ENCODE results near the gene IL12RB1.
"Not testable (repeated sequence)": the region's sequence is repeated elsewhere in the genome, so short reads cannot be mapped to it uniquely, and the experiment has no call there.

Gene IL12RB1

DNA sequence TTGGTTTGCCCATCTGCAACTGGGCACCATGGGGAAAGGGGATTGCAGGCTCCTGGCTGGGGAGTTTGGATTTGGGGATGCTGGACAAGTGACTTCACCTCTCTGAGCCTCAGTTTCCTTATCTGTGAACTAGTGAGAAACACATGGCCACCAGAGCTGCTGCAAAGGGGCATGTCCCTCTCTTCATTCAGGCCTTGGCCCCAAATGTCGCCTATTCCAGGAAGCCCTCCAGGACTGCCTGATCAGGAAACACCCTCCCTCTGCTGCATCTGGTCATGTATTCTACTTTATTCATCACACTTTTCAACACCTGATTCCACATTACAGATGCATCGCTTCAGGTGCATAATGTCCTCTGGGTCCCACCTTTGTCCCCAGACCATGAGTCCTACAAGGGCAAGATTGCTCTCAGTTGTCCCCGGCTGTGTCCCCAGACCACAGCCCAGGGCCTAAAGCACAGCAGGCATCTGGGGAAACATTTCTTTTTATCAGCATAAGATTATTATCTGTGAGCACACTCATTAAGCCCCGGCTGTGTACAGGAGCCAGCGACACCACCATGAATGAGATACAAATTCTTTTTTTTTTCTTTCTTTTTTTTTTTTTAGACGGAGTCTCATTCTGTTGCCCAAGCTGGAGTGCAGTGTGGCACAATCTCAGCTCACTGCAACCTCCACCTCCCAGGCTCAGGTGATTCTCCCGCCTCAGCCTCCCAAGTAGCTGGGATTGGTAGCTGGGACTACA is 41.3 kb downstream of the IL12RB1 start:
- no peak for DNase-seq

DNA sequence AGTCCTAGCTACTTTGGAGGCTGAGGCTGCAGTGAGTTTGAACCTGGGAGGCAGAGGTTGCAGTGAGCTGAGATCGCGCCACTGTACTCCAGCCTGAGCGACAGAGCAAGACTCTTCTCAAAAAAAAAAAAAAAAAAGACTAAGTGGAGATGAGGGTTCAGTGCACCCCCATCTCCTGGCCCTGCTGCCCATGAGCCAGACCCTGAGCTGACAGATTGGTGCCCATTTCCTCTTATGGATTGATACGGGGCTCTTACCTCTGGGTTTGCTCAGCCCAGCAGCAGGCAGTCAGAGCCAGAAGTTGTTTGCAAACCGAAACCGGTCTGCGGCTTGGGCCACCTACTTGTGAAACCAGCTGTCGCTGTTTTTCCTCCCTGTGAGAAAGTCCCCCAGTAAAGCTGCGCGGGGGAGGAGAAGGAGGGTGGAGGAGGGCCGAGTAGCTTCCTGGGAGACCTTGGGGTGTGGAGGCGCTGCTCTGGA is 41.9 kb downstream of the IL12RB1 start:
- DNase-seq = peak; percentile 87 to 95 (median 92)

- DNase-seq = no peak
These were observed 43.1 kb downstream of the IL12RB1 start for GRCh38 chr19:18043676-18044075.

DNA sequence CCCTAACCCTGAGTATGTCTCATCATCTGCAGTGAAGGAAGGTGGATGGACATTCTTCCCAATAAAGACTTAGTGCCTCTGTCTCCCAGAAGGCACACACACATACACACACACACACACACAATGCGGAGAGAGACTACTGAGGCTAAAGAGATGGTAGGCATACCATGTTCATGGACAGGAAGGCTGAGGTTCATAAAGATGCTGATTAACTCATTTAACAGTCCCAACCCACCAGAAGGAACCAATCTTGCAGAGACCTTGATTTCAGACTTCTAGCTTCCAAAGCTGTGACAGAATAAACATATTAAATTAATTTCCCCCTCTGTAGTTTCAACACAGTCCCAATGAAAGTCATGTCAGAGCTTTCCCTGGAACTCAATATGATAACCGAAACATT is 45.7 kb downstream of the IL12RB1 start:
- DNase-seq = no peak

DNA sequence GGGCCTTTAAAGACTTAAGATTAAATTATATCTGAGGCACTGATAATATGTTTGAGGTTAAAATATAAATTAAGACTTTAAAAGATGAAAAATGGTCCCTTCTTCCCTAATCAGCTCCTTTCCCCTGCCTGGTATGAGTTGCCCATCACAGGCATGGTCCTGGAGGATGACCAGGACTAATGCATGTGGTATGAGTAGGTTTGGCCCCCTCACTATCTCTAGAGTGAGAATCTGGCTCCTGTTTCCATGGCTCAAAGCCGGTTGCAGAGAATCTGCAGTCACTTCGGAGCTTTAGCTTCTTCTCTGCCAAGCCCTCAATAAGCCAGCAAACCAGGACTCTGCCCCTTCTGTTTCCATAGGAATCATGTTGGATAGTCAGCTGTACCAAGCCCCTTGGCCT is 54.6 kb downstream of the IL12RB1 start:
- not testable (repeated sequence) for DNase-seq

DNA sequence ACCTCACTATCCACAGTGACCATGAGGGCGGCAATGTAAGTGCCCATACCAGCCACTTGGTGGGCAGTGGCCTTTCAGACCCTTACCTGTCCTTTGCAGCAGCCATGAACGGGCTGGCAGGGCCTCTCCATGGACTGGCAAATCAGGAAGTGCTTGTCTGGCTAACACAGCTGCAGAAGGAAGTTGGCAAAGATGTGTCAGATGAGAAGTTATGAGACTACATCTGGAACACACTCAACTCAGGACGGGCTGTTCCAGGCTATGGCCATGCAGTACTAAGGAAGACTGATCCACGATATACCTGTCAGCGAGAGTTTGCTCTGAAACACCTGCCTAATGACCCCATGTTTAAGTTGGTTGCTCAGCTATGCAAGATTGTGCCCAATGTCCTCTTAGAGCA is 55.3 kb downstream of the IL12RB1 start:
- peak; percentile 44 to 71 (median 68) for DNase-seq

DNA sequence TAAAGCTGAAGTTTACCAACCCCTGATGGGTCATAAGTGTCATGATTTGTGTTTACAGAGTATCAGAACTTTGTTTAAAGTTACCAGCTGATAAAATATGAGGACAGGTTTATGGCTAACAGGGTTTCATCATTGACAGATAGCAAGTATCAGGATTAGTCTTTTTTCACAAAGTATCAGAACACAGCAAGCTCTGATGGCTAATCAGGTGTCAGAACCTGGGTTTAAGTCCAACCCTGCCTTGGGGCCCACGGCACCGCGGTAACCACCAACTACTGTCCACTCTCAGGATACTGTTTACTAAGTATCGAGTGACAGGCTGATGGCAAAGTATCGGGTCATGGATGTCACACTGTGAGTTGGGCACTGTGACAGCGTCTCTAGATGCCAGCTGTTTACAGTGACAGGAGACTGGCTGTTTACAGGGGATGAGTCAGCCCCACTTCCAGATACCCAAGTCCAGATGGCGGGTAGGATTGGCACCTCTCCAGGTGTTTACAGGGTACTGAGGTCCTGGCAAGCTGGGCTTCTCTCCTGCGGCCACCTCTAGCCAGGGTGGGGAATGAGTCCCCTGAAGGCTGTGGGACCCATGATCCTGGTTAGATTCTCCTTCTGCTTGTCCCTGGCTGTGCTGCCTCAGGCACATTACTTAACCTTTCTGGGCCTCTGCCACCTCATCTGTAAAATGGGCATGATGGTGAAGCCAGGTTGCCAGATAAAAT is 57.0 kb downstream of the IL12RB1 start:
- peak in 1 of 4 experiments; percentile 43 for DNase-seq

DNA sequence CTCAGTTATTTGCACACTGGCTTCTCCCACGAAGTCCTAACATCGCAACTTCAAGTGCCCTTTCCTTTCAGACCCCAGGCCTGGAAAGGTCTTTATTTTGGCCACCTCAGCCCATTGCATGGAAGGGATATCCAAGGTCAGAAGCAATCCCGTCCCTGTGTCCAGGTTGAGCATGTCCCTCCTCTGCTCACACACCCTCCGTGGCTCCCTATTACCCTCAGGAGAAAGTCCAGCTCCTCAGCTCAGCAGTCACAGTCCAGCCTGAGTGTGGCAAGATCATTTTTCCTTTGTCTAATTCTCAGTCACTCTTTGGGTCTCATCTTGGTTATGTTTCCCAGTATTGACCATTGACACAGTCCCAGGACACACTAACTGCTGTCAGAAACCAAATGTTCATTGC is 59.6 kb downstream of the IL12RB1 start:
- DNase-seq = no peak

DNA sequence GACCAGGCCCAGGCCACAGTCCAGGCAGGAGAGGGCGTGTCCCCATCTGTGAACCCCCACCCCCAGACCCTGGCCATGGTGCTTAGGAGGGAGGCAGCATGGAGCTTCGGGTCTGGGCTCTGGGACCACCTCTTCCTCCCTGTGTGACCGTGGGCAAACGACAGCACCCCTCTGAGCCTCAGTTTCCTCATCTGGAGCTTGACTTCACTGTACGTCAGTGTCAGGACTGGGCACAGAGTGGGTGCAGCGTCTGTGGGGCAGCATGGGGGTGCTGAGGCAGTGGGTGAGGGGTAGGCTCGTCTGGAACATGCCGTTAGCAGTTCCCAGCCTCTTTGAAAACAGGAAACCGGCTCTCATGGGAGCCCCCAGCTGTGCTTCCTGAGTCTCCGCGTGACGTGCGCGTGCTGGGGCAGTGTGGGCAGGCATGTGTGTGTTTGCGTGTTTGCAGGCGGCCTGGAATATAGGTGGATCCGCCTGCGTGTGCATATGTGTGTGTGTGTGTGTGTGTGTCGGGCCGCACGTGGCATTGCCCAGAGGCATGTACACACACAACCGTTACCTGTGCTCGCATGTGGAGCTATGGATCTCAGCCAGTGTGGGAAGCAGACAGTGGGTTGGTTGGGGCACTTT is 63.0 kb downstream of the IL12RB1 start:
- peak; percentile 96 to 98 (median 98) for DNase-seq

- DNase-seq = peak; percentile 93 to 96 (median 94)
These were observed 65.5 kb downstream of the IL12RB1 start for GRCh38 chr19:18021121-18021755.

DNA sequence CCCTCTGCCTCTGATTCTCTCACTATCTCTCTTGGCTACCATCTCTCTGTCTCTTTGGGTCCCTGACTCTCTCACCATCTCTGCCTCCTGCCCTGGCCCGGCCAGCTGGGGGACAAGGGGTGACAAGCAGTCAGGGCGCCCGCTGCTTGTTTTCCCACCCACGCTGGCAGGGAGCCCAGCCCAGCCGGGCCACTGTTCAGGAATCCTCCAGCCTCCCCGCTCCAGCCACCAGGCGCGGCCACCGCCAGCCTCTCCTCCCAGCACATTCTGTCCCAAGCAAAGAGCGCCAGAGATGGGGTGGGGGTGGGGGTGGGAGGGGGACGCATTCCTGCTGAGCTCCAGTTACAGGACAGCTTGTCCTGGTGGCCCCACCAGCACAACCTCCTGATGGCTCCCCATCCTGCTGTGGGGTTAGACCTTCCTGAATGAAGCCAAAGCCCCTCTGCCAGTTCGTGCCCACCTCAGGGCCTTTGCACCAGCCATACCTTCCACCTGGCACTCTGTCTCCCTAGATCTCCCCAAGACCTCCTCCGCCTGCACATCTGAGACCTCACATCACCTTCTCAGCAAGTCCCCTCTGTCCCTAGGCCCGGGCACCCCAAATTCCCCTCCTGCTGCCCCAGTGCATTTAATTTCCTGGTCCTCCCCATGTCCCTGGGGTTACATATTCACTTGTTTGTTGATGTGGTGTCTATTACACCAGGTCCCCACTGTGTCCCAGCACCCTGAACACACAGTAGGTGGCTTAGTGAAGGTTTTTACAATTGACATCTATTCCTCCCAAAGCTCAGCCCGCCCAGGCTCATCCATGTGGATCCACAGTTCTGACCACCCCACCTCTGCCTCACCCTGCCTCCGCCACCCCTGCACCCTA is 66.3 kb downstream of the IL12RB1 start:
- peak in 3 of 4 experiments; percentile 62 to 79 (median 64) for DNase-seq

- peak; percentile 64 to 80 (median 73) for DNase-seq
These were observed 69.3 kb downstream of the IL12RB1 start for GRCh38 chr19:18017275-18018083.

- DNase-seq = no peak
These were observed 70.4 kb downstream of the IL12RB1 start for GRCh38 chr19:18016209-18016910.

- no peak for DNase-seq
These were observed 72.5 kb downstream of the IL12RB1 start for GRCh38 chr19:18014197-18014596.

DNA sequence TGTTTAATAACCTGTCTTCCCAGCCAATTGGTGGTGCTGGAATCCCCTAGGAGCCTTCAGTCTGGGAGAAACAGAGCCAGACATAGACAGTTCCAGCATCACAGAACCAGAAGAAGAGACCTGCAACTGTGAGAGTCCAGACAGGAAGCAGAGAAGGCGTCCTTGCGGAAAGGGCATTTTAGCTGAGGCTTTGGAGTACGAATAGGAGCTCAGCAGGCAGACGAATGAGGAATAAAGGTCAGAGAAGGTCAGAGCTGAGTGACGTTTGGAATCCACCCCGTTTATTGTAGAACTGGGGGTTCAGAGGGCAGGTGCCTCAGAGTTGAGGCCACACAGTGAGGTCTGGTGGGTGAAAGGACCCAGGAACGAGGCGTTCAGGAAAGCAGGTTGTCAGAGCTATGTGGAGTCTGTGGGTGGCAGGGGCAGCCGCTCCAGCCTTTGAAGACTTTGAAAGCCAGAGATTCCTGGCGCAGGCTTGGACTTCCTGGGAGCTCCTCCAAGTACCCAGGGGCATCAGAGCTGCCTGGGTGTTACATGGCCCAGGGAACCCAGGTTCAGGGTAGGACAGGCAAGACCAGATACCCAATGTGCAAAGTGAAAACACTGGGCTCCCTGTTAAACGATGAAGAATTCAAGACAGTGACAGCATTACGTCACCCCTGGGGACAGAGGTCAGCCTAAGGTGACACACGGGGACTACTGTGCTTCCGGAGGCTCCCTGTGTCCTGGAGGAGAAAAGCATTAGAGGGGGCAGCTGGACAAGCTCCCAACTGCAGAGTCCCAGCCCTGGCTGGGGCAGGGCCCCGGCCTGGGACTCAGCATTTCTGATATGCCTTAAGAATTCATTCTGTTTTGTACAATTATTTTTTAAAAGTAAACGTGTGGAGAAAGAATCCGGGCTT is 73.3 kb downstream of the IL12RB1 start:
- peak in 1 of 4 experiments; percentile 9 for DNase-seq

GRCh38 chr19:18010149-18010548 is 76.6 kb downstream of the IL12RB1 start:
- no peak for DNase-seq

DNA sequence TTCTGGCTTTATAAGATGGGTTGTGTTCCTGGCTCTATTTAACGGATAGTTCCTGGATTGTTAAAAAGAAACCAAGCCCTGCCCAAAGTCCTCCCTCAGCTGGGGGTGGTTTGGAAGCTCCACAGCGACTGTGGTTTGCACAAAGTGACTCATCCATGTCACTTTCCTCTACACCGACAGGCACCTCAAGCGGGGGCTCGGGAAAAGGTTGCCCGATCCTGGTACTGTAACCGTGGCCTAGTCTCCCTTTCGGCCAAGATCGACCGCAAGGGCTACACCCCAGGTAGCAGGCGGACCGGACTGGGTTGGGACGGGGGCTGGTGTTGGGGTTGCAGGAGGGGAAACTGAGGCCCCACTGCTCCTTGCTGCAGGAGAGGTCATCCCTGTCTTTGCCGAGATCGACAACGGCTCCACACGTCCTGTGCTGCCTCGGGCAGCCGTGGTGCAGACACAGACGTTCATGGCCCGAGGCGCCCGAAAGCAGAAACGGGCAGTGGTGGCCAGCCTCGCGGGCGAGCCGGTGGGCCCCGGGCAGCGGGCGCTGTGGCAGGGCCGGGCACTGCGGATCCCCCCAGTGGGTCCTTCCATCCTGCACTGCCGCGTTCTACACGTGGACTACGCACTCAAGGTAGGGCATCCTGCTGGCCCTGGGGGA is 77.2 kb downstream of the IL12RB1 start:
- peak; percentile 41 to 69 (median 63) for DNase-seq
